ENCODE results near the gene SET. TPM values are rescaled to one million over a fixed set of nuclear protein-coding genes. Genes with fewer than 3 reads are reported as not detected.

SET gene
- total RNA-seq, 4 donors from 2014 or later = 135 to 220 (median 178) TPM

DNA sequence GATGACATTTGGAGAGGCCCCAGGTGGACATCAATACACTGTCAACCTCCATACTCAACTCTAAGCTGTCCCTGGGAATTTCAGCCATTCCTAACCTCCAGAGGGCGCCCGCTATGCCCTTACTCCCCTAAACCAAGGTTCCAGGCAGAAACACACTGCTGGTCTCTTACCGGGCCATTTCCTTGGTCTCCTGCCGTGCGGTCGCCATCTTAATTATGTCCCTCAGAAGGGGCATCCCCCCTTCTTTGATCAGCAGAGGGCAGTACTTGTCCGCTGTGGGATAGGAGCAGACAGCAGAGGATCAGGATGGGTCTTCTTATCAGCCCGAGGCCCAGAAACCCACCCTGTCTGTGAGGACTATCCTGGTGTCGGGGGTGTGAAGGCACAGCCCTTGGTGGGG is 44.2 kb downstream of the SET start:
- 42 to 43% methylated on average over 9 of the region's 9 CpGs for WGBS, 2 donors
- peak in 1 of 2 donors; percentile 44 for DNase-seq (ENCODE audit: low spot score in 2 of 2)
- no peak for TF ChIP-seq POLR2A (IDR thresholded peaks at IDR 0.05)
- TF ChIP-seq, protein P1, sequence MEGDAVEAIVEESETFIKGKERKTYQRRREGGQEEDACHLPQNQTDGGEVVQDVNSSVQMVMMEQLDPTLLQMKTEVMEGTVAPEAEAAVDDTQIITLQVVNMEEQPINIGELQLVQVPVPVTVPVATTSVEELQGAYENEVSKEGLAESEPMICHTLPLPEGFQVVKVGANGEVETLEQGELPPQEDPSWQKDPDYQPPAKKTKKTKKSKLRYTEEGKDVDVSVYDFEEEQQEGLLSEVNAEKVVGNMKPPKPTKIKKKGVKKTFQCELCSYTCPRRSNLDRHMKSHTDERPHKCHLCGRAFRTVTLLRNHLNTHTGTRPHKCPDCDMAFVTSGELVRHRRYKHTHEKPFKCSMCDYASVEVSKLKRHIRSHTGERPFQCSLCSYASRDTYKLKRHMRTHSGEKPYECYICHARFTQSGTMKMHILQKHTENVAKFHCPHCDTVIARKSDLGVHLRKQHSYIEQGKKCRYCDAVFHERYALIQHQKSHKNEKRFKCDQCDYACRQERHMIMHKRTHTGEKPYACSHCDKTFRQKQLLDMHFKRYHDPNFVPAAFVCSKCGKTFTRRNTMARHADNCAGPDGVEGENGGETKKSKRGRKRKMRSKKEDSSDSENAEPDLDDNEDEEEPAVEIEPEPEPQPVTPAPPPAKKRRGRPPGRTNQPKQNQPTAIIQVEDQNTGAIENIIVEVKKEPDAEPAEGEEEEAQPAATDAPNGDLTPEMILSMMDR (IDR thresholded peaks at IDR 0.05) = no peak
- intact Hi-C loops (cut with DNase I; ENCODE audit: low total_unique reads) = no loop called here
- H3K4me3 ChIP-seq (ENCODE audit: low read depth, poor library complexity, severe bottlenecking) = no peak overlapping the region

GRCh38 chr9:128735373-128735772 is 46.4 kb downstream of the SET start:
- H3K4me3 ChIP-seq (ENCODE audit: low read depth, poor library complexity, severe bottlenecking) = no peak overlapping the region
- no peak for DNase-seq (ENCODE audit: low spot score in 2 of 2)
- WGBS, 2 donors = 78 to 86% methylated on average over 2 of the region's 2 CpGs
- TF ChIP-seq POLR2A (IDR thresholded peaks at IDR 0.05) = no peak
- TF ChIP-seq, protein P1 (IDR thresholded peaks at IDR 0.05) = no peak
- intact Hi-C loops (cut with DNase I; ENCODE audit: low total_unique reads) = no loop called here

DNA sequence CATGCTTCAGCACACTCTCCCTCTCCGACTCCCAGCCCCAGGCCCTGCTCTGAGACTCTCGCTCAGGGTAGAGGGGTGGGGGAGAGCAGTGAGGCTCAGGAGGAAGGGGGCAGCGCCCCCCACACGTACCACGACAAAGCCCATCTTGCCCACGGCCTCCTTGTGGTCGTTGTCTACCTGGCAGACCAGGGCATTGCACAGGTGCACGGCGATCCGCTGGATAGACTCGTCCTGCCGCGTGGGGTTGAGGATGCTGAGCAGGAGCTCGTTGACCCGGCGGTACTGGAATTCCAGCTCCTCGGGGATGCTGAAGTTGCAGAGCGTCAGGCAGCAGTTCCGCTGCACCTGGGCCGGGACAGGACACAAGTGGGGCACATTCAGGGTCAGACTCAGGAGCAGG is 53.4 kb downstream of the SET start:
- 82 to 86% methylated on average over 20 of the region's 20 CpGs for WGBS, 2 donors
- no peak for DNase-seq (ENCODE audit: low spot score in 2 of 2)
- intact Hi-C loops (cut with DNase I; ENCODE audit: low total_unique reads) = no loop called here
- no peak overlapping the region for H3K4me3 ChIP-seq (ENCODE audit: low read depth, poor library complexity, severe bottlenecking)
- no peak for TF ChIP-seq POLR2A (IDR thresholded peaks at IDR 0.05)
- TF ChIP-seq, protein P1 (IDR thresholded peaks at IDR 0.05) = no peak

- TF ChIP-seq POLR2A (IDR thresholded peaks at IDR 0.05) = no peak
- TF ChIP-seq, protein P1 (IDR thresholded peaks at IDR 0.05) = no peak
- H3K4me3 ChIP-seq (ENCODE audit: low read depth, poor library complexity, severe bottlenecking) = no peak overlapping the region
- intact Hi-C loops (cut with DNase I; ENCODE audit: low total_unique reads) = no loop called here
- DNase-seq (ENCODE audit: low spot score in 2 of 2) = no peak
- 86 to 96% methylated on average over 1 of the region's 1 CpG for WGBS, 2 donors
Observed at GRCh38 chr9:128743421-128743820, 54.4 kb downstream of the SET start.

Other genes with a start within 250 kb of the SET start
- 10 to 100 TPM; 15.0 to 22.1 (median 18.0) TPM for gene ODF2, start 233.2 kb upstream of the SET start, total RNA-seq
- gene GLE1, start 184.5 kb upstream of the SET start, total RNA-seq = 10 to 100 TPM; 28.6 to 44.3 (median 30.8) TPM
- 100 to 1,000 TPM; 223 to 331 (median 293) TPM for gene SPTAN1, start 136.6 kb upstream of the SET start, total RNA-seq
- 10 to 100 TPM; 36.6 to 46.8 (median 44.0) TPM for gene DYNC2I2, start 32.4 kb upstream of the SET start, total RNA-seq
- gene PKN3, start 13.3 kb downstream of the SET start, total RNA-seq = 1 to 10 TPM; 2.4 to 8.4 (median 4.1) TPM
- gene ZDHHC12, start 34.9 kb downstream of the SET start, total RNA-seq = 10 to 100 TPM; 68.3 to 95.7 (median 84.1) TPM
- gene ZER1, start 82.7 kb downstream of the SET start, total RNA-seq = 100 to 1,000 TPM in 1 of 4 donors, 10 to 100 TPM in 3; 66.5 to 104 (median 73.2) TPM
- 10 to 100 TPM in 3 of 4 donors, 1 to 10 TPM in 1; 5.0 to 14.8 (median 12.8) TPM for gene TBC1D13, start 98.0 kb downstream of the SET start, total RNA-seq
- gene ENDOG, start 129.3 kb downstream of the SET start, total RNA-seq = 10 to 100 TPM; 12.5 to 34.7 (median 25.5) TPM
- 10 to 100 TPM; 15.0 to 41.5 (median 32.3) TPM for gene SPOUT1, start 140.6 kb downstream of the SET start, total RNA-seq
- 10 to 100 TPM in 2 of 4 donors, 1 to 10 TPM in 2; 8.2 to 19.4 (median 10.9) TPM for gene KYAT1, start 192.7 kb downstream of the SET start, total RNA-seq
- gene LRRC8A, start 192.9 kb downstream of the SET start, total RNA-seq = 100 to 1,000 TPM in 3 of 4 donors, 10 to 100 TPM in 1; 89.6 to 131 (median 111) TPM
- 10 to 100 TPM; 31.3 to 60.2 (median 50.6) TPM for gene PHYHD1, start 231.8 kb downstream of the SET start, total RNA-seq